HG02798 (cell line): ENCODE measurements around the gene UPK1A.
"Not testable (repeated sequence)": the region's sequence is repeated elsewhere in the genome, so short reads cannot be mapped to it uniquely, and the experiment has no call there.

Experiments used
- ATAC-seq: cut with Tn5 transposase; IDR thresholded peaks from one replicate; pipeline ENCODE4 v1.9.1; 2021; ENCODE audit warnings: mild to moderate bottlenecking; ENCODE audit not compliant: unreplicated experiment, poor library complexity

UPK1A gene

DNA sequence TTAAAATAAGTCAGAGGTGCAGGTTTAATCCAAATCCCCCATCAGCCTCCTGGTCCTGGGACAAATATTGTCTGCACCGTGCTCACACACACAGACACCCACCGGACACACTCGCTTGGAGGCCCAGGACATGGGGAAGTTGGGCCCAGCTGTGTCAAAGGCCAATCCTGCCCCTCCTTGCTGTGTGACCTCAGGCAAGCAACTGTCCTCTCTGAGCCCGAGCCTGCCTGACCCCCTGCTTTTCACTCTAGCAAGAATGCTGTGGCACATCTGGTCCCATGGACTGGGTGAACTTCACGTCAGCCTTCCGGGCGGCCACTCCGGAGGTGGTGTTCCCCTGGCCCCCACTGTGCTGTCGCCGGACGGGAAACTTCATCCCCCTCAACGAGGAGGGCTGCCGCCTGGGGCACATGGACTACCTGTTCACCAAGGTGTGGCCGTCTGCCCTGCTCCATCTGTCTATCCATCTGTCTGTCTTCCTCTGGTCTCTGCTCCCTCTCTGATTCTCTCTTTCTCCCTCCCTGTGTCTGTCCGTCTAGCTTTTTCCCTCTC is 9.3 kb downstream of the UPK1A start:
- ATAC-seq: no peak

DNA sequence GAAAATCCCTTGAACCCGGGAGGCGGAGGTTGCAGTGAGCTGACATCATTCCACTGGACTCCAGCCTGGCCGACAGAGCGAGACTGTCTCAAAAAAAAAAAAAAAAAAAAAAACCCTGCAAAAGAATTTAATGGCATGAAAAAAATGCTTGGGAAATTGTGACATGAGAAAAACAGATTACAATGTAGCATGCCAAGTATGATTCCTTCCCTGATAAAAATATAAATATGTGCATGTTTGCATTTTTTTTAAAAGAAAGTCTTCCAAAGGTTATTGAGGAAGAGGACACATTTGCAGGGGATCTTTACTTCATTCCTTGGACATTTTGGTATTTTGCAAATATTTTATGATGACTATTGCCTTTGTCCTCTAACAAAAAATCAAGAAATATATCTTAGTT is 23.5 kb downstream of the UPK1A start:
- ATAC-seq: no peak

DNA sequence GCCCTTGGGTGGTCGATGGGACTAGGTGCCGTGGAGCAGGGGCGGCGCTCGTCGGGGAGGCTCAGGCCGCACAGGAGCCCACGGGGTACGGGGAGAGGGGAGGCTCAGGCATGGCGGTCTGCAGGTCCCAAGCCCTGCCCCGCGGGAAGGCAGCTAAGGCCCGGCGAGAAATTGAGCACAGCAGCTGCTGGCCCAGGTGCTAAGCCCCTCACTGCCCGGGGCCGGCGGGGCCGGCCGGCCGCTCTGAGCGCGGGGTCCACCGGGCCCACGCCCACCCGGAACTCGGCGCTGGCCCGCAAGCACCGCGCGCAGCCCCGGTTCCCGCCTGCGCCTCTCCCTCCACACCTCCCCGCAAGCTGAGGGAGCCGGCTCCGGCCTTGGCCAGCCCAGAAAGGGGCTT is 24.8 kb downstream of the UPK1A start:
- not testable (repeated sequence) for ATAC-seq

DNA sequence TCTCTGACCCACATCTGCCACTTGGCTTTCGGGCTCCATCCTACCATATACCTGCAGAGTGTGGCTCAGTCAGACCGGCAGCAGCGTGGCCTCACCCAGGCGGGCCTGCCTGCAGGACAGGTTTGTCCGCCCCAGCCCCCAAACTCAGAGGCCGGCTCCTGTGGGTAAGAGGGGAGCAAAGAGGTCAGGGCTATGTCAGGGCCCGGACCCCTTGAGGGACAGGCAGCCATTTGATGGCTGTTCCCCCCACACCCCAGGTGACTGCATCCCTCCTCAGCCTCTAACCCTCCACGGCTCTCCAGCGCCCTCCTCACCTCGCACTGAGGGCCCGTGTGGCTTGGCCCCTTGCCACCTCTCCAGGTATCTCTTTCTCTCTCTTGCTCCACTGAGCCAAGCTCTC is 25.7 kb downstream of the UPK1A start:
- no peak for ATAC-seq

DNA sequence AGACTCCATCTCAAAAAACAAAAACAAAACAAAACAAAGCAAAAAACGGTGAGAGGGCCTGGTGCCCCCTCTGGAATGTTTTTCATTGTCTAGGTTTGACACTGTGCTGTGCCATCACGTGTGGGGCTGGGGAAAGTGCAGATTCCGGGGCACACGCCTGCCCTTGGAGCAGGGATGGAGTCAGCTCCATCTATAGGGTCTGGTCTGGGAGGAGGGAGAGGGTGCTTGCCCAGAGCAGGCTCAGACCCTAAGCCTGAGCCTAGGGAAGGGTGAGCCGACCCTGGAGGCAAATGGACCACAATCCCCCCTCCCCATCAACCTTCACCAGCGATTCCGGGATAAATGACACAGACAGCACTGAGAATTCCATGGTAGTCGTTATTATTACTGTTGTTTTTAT is 27.1 kb downstream of the UPK1A start:
- no peak for ATAC-seq

DNA sequence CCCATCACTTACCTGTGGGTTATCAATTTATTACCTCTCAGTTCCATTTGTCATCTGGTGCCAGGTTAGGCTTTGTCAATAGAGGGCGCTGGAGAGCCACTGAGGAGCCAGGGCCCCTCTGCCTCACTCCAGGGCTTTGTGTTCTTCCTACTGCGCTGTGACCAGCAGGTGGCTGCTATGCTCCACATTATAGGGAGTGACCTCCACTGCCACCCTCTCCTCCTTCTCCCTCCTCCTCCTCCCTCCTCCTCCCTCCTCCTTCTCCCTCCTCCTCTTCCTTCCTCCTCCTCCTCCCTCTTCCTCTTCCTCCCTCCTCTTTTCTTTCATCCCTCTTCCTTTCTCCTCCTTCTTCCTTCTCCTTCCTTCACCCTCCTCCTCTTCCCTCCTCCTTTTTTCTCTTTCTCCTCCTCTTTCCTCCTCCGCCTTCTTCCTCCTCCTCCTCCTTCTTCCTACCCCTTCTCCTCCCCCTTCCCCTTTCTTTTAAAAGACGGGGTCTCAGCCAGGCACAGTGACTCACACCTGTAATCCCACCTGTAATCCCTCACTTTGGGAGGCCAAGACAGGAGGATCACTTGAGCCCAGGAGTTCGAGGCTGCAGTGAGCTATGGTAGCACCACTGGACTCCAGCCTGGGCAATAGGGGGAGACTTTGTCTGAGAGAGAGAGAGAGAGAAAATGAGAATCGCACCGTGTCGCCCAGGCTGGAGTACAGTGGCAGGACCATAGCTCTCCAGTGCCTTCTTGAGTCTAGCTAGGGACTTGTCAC is 27.7 kb downstream of the UPK1A start:
- ATAC-seq: peak; percentile 92

DNA sequence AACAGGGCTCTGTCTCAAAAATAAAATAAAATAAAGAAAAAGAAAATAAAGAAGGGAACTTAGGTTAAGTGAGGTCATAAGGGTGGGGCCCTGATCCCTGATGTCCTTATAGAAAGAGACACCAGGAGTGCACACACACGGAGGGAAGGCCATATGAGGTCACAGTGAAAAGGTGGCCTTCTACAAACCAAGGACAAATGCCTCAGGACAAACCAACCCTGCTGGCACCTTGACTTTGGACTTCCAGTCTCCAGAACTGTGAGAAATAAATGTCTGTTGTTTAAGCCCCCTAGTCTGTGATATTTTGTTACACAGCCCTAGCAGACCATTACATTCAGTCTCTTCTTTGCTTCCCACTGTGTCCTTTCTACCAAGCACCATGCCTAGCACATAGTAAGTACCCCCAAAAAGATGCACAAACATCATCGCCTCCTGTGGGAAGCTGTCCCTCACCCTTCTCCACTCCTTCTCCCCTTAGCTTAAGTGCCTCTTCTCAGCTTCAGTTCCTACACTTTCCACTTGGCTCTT is 29.6 kb downstream of the UPK1A start:
- ATAC-seq: no peak

DNA sequence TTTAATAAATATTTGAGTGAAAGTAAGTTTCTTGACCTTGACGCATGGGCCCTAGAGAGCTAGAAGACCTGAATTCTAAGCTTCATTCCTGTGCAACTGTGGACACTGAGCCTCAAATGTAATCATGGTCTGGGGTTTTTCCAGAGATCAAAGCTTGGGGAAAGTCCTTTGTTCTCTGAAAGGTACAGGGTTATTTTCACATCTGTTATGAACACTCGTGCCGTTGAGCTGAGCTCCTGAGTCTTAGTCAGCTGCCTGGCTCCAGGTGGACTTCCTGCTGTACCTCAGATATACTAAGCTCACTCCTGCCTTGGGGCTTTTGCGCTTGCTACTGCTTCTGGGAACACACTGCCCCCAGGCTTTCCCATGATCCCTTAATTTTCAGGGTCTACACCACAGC is 30.5 kb downstream of the UPK1A start:
- ATAC-seq: peak; percentile 37

DNA sequence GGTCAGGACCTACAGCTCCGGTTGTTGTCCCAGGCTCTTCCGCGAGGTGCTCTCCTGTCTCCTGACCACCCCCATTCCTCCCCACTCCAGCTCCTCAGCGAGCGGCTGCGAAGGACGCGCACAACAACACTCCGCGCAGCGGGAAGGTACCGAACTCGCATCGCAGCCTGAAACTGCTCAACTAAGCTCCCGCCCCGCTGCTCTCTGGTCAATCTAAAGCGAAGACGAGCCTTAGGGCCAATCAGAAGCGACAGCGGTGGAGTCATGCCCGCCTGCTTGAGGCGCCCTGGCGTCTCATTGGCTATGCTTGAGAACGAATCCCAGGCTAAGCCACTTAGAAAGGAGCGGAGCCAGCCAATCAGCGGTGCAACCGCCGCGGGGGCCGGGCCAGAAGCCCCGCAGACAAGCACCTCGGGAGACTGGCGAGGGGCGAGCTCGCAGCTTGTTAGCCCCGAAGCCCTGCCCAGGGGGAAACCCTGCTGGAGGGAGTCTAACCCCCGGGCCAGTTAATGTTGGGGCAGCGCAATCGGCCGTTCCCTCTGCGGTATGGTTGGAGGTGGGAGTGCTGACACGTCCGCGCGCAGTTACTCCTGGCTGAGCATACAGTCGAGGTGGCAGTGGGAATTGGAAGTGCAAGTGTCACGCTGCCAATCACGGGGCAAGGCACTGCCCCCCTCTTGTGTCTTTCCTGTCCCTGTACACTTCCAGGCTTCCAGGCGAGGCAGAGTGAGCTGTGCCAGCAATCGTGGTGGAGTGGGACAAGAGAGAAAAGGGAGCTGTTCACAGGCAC is 36.1 kb downstream of the UPK1A start:
- ATAC-seq: peak; percentile 98

DNA sequence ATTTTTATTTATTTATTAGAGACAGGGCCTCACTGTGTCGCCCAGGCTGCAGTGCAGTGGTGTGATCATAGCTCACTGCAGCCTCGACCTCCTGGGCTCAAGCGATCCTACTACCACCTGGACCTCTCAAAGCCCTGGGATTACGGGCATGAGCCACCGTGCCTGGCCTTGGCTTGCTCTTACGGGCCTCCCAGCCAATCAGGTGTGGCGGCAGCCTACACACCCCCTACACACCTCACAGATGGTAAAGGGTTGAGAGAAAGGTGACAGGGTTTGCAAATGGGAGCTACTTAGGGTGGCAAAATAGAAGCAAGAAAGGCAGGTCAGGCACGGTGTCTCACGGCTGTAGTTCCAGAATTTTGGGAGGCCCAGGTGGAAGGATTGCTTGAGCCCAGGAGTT is 37.0 kb downstream of the UPK1A start:
- ATAC-seq: no peak

DNA sequence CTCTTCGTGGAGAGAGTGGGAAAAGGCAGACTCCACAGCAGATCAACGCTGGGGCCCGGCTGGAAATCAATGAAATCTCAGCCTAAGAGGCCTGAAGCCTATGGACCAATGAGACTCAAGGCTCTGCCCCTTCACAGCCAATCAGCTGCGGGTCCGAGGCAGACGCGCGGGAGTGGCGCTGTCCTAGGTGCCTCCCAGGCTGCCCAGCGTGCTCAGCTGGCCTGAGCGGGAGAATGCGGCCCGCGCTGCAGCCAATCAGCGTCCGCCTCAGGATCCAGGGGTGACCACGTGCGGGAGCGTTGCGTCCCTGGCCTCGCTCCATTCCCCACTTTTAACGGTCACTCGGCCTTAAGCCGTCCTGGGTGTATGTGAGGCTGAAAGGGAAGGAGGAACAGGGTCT is 37.9 kb downstream of the UPK1A start, which contains the start of gene ZBTB32:
Gene ZBTB32, plus strand, starts transcription at position 341 of the 400 bp plus-strand sequence. CDS start 10,069 bp downstream, outside the sequence.
- no peak for ATAC-seq

DNA sequence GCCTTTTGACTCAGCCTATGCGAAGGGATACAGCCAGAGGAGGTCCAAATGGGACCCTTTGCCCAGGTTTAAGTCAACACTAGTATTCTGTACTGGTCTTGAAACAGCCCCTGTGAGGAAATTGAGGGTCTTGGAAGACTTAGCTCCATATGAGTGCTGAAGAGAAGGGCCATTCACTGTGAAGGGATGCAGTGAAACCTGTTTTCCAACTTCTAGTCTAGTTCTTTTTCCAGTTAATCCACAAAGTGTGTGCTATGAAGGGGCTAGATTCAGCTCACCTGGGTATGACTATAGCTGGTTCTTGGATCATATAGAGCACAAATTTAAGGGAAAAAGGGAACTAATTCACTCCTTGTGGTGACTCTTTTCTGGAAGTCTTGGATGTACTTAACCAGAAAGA is 42.1 kb downstream of the UPK1A start:
- ATAC-seq: no peak

DNA sequence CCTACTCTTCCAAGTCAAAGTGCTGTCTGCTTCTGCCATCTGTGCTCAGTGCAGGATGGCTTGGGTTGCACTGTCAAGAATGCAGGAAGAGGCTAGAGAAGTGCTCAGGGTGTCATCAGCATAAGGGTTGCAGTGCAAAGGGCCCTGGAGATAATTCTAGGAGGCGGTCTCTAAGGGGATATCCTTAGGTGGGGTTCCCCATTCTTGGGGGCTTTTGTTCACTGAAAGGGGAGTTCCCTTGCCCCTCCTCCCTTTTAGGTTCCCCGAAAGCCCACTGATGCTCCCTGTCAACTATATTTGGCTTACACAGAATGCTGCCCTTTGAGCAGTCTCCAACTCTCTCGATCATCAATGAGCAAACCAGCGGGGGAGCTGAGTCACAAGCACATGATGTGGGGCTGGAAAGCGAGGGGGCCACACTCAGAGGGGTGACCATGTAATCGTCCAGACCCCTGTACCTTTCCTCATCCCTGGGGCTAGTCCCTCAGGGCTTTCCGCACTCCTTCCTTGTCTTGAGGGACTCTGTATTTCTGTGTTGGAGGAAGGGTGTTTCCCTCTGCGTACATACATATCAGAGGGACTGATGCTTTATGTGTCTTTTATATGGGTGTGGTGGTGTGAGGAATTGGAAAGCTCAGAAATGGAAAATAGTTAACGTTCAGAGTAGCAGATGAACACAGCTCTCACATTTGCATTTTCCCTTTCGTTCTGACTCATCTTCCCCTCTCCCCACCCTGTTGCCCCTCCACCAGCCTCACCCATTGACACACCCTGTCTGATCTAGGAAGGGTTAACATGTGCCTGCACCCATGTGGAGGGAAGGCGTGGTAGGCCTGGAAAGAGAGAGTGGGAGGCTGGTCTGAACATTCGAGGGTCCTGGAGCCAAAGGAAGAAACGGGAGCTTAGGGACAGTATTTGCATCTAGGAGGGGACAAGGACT is 44.7 kb downstream of the UPK1A start:
- peak; percentile 34 for ATAC-seq

DNA sequence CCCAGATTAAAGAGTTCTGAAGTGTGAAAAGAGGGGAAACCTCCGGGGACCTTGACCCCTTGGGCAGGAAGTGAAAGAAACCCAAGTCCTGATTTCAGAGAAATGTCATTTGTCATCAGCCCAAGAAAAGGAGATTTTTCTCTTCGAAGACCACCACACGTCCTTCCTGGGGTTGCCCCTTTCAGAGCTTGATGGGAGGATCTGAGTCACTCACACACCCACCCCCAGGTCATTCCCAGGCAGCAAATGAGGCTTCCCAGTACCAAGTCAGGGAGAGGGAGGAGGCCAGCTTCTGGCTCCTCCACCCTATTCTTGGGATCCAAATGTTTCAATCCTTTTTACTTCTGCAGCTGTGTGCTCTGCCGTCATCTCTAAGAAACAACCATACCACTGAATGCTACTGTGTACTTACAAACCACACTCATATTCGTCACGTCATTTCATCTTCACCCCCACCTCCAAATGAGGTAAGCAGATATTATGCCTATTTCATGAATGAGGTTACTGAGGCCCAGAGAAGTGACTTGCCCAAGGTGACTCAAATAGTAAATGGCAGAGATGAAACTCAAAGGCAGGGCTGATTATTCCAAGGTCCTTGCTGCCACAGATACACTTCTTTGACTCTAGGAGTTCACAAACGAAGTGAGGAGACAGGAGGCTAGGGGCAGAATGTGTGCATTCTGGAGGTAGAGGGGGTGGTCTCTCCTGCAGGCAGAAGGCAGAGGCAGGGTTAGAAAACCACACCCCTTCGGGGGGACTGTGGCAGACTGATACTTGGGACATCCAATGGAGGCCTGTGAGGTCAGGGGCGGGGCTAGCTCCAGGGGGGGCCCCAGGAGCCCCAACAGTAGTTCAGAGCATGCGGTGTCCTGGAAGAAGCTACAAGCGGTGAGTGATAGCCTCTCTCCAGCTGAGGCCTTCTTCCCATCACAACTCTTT is 46.5 kb downstream of the UPK1A start:
- peak; percentile 14 for ATAC-seq

DNA sequence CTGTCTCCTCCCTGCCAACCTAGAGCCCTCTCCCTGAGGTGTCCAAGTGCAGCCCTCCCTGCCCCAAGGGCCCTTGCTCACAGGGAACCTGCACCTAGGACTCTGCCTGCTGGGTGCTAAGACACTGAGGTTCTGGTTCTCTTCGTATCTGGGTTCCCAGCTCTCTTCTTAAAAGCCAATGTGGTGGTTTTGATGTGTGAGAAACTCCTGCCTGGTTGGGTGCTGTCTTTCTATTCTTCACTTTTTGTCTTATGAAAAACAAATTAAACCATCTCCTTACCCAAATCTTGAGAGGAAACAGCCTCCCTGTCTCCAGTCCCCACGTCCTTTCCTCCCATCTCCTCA is 47.2 kb downstream of the UPK1A start:
- ATAC-seq: no peak

DNA sequence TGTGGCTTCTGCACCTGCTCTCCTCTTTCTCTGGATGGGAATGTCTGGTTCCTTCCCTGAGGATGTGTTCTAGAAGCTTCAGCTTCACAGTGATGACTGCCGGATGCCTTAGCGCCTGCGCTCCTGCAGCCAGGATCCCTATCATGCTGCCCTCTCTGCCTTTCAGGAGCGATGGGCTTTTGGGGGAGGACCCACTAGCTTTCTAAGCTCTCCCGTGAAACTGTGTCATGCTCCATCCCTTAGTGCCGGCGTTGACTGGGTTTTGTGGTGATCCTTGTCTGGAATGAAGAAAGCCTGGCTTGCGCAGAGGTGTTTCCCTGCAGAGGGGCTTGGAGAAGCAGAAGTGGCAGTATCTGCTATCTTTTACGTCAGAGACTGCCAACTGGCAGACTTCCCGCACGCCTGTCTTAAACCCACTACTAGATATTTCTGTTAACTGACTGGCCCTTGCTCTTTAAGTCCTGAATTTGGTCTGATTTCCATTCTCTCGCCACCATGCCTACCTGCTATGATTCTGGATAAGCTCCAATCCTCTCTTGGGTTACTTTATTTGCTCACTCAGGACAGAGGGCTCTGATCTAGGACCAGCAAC is 47.7 kb downstream of the UPK1A start:
- ATAC-seq: no peak

DNA sequence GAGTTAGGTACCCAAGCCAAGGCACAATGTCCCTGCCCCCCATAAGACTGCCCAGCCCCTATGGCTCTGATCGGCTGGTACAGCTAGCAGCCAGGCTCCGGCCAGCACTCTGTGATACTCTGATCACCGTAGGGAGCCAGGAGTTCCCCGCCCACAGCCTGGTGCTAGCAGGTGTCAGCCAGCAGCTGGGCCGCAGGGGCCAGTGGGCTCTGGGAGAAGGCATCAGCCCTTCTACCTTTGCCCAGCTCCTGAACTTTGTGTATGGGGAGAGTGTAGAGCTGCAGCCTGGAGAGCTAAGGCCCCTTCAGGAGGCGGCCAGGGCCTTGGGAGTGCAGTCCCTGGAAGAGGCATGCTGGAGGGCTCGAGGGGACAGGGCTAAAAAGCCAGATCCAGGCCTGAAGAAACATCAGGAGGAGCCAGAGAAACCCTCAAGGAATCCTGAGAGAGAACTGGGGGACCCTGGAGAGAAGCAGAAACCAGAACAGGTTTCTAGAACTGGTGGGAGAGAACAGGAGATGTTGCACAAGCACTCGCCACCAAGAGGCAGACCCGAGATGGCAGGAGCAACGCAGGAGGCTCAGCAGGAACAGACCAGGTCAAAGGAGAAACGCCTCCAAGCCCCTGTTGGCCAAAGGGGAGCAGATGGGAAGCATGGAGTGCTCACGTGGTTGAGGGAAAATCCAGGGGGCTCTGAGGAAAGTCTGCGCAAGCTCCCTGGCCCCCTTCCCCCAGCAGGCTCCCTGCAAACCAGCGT is 48.5 kb downstream of the UPK1A start:
- ATAC-seq: no peak

DNA sequence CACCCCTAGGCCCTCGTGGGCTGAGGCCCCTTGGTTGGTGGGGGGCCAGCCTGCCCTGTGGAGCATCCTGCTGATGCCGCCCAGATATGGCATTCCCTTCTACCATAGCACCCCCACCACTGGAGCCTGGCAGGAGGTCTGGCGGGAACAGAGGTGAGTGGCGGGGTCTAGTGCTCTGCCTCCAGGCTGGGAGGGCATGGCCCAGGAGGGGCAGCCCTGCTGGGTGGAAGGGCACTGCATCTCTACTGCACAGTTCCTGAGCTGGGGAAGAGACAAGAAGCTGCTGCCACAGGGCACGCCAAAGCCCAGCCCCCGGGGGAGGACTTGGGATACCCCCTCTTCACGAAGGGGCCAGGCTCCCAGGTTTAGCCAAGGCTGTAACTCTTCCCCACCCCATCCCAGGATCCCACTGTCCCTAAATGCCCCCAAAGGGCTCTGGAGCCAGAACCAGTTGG is 49.1 kb downstream of the UPK1A start:
- no peak for ATAC-seq
